CD4-positive, alpha-beta T cell treated with Interleukin-6 for 4 hours (primary cell): ENCODE measurements around the gene RSU1.

ENCODE experiments used
- DNase-seq: peaks from one replicate; pipeline ENCODE4 v3.0.0-alpha.2; 2020; ENCODE audit warnings: mixed read lengths

RSU1 gene

DNA sequence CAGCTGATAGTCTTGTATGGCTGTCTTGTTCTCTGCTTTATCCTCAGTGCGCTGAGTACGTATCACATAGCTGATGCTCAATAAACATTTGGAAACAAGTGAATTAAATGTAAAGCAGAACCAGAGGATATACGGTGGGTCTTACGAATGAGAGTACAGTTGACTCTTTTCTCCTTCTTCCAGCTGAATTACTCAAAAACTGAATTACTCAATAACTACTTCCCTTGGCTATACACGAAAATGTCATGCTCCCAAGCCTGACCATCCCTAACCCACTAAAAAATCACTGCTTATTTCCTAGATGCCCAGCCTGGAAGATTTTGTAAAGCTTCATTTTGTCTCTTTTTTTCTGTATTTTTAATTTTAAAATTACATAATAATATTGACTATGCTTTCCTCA lies 3.2 kb upstream of the RSU1 start:
- DNase-seq, result no peak

DNA sequence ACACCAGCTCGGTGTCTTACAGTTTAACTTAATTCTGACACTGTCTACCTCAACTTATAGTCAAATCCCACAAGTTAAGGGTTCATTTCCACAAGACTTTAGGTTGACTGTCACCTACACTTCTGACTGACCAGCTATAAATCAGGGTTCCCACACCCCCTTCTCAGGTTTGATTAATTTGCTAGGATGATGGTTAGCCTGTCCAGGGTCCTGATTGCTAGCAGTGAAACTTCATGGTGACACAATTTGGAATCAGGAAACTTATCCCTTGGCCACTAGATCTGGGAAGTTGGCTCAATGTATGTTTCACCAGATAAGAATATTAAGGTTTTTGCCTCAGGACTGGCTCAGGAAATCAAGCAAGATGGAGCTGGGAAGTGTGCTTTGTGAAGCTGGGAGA lies 2.8 kb upstream of the RSU1 start:
- DNase-seq, result no peak

DNA sequence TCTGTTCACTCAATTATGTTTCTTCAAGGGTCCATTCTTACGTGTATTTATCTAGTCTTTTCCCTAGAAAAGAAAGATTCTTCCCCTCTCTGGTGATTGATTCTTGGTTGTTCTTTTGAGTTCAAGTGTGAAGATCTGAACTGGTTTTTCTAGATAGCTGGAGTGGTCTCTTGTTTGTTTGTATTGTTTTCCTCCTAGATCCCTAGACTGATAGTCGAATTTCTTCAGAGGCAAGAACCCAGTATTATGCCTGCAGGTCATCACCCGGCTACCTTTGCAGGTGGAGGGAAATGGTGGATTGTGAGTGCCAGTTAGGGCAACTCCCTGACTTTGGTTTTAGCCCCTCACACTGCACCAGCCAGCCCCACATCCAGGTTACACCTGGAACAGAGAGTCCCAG lies 2.2 kb upstream of the RSU1 start:
- DNase-seq, result no peak

DNA sequence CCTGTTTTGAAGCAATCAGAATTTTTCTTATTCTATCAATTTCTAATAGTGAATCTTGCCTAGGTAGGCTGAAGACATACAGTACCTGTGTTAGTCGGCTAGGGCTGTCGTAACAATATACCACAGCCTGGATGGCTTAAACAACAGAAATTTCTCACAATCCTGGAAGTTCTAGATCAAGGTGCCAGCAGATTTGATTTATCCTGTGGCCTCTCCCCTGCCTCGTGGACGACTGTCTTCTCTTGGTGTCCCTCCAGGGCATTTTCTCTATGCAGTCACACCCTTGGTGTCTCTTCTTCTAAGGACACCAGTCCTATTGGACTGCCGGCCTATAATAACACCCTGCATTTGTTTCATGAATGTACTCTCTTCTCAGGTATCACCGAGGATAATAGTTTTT lies 1.8 kb upstream of the RSU1 start:
- DNase-seq, result no peak

DNA sequence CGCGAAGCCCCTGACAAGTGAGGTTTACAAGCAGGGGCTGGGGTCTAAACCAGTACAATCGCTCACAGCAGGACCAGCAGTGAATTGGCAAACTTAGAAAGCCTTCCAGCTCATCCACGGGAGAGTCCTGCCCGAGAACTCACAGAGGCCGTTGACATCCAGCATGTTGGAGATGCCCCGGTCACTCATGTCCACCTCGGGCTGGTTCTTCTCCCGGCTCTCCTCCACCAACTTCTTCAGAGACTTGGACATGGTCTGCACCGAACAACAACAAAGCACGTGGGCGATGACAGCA lies 447 bp downstream of the RSU1 start:
- no peak for DNase-seq

DNA sequence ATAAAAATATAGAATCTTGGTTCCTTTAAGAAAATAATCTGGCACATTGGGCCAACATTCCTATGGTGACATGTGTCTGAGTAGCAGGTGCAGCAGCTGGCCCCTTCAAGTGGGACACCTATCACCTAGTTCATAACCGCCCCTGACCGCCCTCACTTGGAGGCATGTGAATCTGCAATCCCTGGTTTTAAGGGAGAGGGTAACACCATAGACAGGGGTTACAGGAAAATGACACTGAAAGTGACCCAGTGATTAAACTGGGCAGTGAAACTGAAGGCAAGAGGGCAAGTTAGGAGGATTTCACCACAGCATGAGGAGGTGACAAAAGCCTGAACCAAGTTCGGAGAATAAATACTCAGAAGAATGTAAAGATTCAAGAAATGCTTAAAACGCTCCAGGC lies 1.1 kb downstream of the RSU1 start:
- no peak for DNase-seq

DNA sequence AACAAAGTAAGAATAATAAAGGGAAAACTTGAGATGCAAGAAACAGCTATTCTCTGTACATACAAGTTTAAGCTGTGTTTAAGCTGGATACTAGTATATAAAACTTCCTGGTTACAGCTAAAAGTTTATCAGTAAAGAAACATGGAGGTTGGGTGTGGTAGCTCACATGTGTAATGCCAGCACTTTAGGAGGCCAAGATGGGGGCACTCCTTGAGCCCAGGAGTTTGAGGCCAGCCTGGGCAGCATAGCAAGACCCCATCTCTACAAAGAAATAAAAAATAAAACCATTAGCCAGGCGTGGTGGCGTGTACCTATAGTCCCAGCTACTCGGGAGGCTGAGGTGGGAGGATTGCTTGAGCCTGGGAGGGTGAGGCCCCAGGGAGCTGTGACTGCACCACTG lies 3.2 kb downstream of the RSU1 start:
- no peak for DNase-seq

DNA sequence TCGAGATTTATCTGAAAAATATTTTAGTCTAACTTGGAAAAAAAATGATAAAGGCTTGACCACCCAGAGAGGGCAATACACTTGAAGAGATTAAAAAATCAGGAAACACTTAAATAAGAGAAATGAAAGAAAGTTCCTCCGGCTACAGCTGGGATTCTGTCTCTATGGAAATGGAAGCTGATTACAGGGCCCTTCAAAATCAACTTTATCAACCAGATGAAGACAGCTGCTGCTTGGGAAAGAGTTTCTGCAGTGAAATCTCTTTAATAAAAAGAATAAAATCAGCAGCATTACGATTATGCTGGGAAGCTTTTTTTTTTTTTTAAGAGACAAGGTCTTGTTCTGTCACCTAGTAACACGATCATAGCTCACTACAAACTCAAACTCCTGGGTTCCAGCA lies 4.5 kb downstream of the RSU1 start:
- DNase-seq, result no peak

DNA sequence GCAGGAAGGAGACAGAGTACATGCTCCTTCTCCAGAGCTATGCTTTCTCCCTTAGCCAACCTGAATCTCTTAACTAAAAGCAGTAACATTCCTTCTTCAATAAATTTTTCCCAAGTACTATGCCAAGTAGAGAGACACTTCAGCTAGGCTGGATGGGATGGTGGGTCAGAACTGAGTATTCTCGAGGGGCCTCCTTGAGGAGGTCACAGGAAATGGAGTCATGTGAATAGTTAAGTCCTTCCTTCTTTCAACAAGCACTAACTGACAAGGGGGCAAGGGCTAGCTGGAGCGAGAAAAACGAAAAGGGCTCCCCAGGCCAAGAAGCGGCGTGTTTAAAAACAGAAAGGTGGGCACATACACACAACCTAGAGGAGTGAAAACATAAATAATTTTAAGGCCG lies 5.5 kb downstream of the RSU1 start:
- DNase-seq, result no peak

DNA sequence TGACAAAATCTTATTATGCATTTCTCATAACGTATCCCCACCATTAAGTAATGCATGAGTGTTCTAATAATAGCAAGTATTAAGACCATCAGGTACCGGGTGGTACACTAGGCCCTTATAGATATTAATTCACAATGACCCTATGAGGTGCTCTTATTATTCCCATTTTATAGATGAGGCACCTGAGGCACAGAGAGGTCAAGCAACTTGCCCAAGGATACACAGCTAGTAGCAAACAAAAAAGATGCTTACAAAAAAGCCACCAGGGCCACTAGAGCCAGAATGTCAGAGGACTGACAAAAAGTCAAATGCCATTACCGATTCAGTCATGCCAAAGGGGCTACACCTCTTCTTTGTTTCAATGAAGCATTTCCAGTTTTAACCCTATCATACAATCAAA lies 5.9 kb downstream of the RSU1 start:
- DNase-seq, result no peak

DNA sequence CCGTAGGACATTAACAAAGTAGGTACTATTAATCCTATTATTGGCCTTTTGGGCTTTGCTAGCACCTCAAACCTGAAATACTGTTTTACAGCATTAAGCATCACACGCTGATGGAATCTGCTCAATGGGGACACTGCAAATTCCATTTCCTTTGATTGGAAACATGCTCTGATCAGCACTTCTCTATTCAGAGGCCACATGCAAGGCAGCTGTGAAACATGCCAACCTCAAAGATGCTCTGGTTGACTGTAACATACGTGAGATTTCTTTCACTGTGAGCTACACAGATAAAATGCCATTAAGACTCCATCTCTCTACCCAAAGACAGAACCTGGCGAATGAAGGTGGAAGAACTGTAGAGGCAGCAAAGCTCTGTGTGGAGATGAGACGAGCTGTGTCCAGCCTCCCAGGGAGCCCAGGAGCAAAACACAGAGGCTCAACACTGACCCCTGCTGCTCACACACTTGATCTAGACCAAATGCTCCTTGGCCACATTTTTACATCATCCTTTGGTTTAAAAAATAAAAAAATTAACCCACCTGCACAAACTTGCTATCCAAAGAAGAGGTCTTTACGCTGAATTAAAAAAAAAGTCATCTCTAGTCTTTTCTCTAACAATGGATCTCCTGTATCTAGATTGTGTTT lies 8.0 kb downstream of the RSU1 start:
- peak; percentile 61 for DNase-seq

DNA sequence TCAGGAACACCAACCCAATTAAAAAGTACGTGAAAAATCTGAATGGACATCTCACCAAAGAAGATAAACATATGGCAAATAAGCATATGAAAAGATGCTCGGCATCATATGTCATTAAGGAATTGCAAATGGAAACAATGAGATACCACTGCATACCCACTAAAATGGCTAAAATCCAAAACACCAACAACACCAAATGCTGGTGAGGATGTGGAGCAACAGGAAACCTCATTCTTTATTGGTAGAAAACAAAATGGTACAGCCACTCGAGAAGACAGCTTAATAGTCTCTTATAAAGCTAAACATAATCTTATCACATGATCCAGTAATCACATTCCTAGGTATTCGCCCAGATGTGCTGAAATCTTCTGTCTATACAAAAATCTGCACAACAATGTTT lies 13.1 kb downstream of the RSU1 start:
- no peak for DNase-seq

DNA sequence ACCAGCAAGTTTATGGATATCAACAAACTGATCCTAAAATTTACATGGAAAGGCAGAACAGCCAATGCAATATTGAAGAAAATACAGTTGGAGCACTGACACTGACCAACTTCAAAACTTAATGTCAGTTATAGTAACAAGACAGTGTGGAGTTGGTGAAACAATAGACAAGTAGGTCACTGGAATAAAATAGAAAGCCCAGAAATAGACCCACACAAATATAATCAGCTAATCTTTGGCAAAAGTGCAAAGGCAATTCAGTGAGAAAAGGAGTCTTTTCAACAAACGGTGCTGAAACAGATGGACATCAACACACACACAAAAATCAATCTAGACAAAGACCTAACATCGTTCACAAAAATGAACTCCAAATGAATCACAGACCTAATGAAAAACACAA lies 13.8 kb downstream of the RSU1 start:
- DNase-seq, result no peak

DNA sequence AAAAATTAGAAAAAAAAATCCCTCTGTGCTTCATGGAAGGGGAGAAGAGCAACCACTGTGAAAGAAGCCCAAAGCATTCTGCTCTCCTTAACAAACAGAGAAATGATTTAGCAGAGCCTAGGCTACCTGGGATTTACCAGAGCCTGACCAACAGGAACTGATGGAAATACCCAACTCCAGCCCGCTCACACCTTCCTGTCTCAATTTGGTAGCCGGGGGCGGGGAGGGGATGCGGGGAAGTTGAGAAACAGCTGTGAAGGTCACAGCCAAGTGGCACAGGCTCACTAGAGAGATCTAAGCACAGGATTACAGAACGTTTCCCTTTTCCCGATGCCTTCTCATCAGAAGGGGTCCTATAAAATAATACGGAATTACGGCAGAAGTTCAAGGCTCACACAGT lies 17.6 kb downstream of the RSU1 start:
- DNase-seq, result no peak

DNA sequence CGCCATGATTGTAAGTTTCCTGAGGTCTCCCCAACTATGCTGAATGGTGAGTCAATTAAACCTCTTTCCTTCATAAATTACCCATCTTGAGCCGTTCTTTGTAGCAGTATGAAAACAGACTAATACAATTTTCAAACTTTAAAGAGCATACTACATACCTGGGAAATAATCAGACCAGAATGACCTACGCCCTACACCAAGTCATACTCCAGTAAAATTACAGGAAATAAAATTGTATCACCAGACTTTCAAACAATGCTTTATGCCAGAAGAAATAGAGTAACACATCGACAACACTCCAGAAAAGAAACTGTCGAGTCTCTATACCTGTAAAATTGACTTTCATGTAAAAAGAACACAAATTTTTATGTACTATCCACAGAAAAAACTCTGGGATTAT lies 18.7 kb downstream of the RSU1 start:
- DNase-seq, result no peak

DNA sequence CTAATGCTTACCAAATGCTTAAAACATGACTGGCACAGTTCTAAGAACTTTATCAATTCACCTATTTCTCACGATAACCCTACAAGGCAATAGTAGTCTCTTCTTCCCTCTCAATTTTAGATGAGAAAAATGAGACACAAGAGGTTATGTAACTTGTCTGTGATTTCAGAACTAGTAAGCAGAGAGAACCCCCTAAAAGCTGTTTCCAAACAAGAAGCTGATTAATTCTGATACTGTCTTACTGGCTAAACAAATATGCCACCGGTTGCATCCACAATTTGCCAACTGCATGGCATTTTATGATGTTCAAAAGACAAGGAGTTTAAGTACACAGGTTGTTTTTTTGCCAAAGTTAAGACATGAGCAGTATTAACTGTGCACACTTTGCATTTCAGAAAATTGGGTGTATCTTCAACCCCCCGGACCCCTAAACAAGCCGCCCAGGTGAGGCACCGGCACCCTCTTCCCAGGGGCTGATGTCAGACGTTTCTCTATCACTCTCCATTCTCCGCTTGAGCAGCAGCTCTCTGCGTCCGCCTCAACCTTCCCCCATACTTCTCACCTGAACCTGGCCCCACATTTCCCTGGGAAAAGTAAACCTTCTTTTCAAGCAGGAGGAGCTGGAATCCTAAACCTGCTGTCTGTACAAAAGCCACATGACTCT lies 21.7 kb downstream of the RSU1 start:
- DNase-seq, result no peak

DNA sequence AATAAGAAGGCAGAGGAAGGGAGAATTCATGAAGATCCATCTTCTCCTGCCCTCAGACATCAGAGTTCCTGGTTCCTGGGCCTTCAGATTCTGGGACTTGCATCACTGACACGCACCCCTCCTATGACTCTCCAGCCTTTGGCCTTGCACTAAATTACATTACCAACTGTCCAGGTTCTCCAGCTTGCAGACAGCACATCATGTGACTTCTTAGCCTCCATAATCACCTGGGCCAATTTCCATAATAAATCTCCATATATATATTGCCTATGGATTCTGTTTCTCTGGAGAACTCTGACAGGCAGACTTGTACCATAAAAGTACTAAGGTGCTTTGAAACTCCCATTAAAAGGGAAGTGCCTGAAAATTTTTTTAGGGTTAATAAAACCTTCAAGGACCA lies 23.2 kb downstream of the RSU1 start:
- DNase-seq, result no peak

DNA sequence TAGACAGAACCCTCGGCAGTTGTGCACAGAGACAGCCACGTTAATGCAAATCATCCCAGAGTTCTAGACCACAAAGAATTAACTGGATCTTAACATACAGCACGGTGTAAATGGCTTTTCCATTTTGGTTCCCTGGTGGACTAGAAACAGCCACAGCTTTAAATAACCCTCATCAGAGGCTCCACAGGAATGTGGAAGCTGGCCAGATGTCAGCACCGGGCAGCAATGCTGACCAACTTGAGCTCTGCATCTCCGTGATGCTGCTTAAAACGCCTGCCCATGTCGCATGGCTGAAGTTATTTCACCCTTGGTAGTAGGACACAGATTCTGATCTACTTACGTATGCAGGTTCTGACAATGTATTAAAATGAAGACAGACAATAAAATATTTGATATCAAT lies 24.5 kb downstream of the RSU1 start:
- DNase-seq, result no peak

DNA sequence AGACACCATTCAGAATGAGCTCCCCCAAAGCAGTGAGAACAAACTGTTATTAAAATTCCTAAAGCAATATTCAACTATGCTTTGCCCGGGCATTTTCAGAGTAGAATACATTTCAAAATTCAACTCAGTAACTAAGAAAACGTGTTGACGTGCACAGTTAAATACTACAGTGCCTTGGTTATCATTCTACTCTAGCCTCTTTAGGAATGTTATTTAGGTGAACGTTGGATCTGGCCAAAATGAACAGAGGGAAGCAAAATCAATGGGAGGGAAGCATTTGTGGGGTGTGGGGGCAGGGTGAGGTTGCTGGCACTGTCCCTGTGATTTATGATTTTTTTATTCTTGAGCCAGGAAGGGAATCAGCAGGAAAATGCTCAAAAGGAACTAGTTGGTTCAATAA lies 27.5 kb downstream of the RSU1 start:
- DNase-seq, result no peak

DNA sequence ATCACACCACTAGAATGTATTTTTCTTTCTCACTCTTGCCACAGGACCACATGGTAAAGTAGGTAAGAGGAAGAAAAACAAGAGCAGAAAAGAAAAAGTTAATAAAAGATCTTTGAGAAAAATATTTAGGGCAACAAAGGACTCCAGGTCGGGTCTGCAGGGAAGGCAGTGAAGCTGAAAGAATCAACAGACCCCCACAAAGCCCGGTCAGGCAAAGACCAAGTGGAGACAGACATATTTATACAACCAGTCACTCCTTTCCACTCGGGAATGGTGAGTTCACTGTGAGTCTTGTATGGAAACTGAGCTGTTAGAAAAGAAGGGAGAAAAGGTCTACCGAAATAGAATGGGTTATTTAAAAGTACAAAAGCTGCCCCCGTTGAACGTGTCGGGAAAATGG lies 28.0 kb downstream of the RSU1 start:
- DNase-seq, result no peak

DNA sequence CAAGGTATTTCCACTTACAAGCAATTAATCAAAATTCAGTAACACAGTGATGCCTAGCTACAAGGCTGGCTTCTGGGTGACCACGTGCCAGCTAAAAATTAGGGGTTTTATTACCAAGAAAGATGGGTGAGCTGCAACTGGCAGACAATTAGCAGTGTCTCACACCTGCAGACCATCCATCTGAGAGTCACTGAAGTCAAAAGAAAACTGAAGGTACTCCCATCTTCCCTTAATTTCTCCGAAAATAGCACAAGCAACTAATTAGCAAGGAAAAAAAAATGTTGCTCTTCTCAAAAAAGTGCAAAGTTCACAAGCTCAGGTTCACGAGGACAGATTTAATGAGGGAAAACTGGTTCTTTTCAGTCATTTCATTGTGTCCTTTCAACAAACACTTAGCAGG lies 28.4 kb downstream of the RSU1 start:
- no peak for DNase-seq

DNA sequence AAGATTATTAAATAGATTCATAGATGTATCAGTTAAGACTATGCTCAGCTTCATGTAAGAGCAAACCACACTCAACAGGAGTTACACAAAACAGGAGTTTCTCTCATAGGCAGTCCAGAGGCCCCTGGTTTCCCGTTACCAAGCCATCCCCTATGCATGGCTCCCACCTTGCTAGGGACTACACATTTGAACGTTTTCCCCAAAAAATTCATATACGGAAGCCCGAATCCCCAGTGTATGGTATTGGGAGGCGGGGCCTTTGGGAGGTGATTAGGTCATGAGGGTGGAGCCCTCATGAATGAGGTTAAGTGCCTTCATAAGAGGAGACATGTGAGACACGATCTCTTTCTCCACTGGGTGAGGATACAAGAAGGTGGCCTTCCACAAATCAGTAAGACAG lies 29.1 kb downstream of the RSU1 start:
- peak; percentile 14 for DNase-seq

DNA sequence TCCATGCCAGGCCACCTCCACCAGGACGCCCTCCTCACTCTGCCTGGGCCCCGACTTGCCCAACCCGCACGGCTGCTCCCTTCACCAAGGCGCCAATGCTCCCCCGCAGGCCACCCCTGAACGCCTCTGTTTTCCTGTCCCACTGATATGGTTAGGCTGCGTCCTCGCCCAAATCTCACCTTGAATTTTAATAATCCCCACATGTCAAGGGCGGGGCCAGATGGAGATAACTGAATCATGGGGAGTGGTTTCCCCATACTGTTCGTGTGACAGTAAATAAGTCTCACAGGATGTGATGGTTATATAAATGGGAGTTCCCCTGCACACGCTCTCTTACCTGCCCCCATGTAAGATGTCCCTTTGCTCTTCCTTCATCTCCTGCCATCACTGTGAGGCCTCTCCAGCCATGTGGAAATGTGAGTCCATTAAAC lies 29.8 kb downstream of the RSU1 start:
- DNase-seq, result peak; percentile 70

DNA sequence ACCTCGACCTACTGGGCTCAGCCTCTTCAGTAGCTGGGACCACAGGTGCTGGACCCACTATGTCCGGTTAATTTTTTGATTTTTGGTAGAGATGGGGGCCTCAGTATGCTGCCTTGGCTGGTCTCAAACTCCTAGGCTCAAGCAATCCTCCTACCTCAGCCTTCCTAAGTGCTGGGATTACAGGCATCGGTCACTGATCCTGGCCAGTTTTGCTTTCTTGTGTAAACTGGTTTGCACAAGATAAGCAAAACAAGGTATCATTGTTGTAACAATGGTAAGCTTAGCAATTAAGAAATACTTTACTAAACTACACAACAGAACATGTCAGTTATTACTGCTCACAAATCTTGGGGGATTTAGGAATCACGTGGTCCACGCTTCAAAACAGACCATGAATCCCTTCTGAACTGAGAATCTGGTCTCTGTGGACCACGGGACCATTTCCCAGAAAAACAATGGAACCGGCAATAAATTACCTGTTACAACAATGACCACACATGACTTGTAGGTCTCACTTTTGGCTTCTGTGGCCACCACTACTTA lies 36.8 kb downstream of the RSU1 start:
- DNase-seq, result no peak

DNA sequence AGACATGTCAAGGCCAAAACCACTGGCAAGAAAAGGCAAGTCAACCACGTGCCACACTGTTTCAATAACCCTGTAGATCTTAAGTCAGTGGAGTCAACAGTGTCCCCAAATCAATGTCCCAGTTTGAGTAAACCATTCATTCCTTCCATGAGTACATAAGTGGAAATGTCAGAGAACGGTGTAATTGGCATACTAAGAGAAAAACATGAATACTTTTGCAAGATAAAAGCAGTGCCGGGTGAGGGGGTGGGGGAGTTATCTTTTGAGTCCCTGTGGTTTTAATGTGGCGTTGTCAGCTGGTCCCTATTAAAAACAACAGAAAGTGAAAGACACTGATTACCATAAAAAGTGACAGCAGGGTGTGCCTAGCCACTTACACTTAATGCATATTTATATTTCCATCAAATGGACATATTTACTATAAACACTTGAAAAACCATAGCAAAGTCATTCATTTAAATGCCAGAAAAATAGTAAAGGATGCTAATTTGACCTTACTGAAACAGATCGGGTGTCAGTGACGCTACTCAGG lies 37.8 kb downstream of the RSU1 start:
- DNase-seq, result peak; percentile 53
